Mononuclear cell (primary cell): ENCODE data around the gene ACTN1. TPM values are rescaled to one million over a fixed set of nuclear protein-coding genes. Genes with fewer than 3 reads are reported as not detected.
A peak's percentile ranks its signal among the peaks of the same experiment; 100 is the strongest.
"Not testable (repeated sequence)": the region's sequence is repeated elsewhere in the genome, so short reads cannot be mapped to it uniquely, and the experiment has no call there.

Source experiments
- H3K27me3 ChIP-seq: 2 replicates; pipeline ENCODE4 v1.6.0; 2011; ENCODE audit warnings: low read length, control low read depth; ENCODE audit not compliant: insufficient read depth
- H3K4me1 ChIP-seq: 2 replicates; pipeline ENCODE4 v1.5.1; 2011; ENCODE audit warnings: mild to moderate bottlenecking, low read length, control low read depth; ENCODE audit not compliant: insufficient read depth
- H3K4me3 ChIP-seq: 2 replicates; pipeline ENCODE4 v1.5.1; 2011; ENCODE audit warnings: mild to moderate bottlenecking, low read length, moderate library complexity
- H3K9me3 ChIP-seq: 2 replicates; pipeline ENCODE4 v1.5.1; 2011; ENCODE audit warnings: low read depth, mild to moderate bottlenecking, control low read depth, low read length
- total RNA-seq: library from RNA; depleted of rRNA; stranded (reverse); fragments of >200 nt; gene quantifications from one replicate; pipeline ENCODE4 v1.2.3, GENCODE V29; 2012

ACTN1 gene
- 80.8 TPM for total RNA-seq

GRCh38 chr14:68979021-68979721 is at the start of gene ACTN1:
ACTN1 (minus strand) TSS chr14:68979302; CDS start chr14:68979056, 246 bp downstream.
- peaks cover 32% of the 10 kb centered on the region for H3K4me1 ChIP-seq
- peak within 1 kb of the TSS; percentile 74 for H3K4me3 ChIP-seq
- no peaks in the 10 kb centered on the region for H3K27me3 ChIP-seq
- H3K9me3 ChIP-seq: no peaks in the 10 kb centered on the region

- H3K4me3 ChIP-seq: no peak overlapping the region
- no peaks in the 10 kb centered on the region for H3K27me3 ChIP-seq
- no peaks in the 10 kb centered on the region for H3K9me3 ChIP-seq
- no peaks in the 10 kb centered on the region for H3K4me1 ChIP-seq
These were observed 48.3 kb upstream of the ACTN1 start for GRCh38 chr14:69027242-69027913.

GRCh38 chr14:69023035-69023434 is 43.9 kb upstream of the ACTN1 start:
- Histone ChIP-seq H3K4me1 (no peaks in the 10 kb centered on the region), H3K9me3 (no peaks in the 10 kb centered on the region), H3K27me3 (no peaks in the 10 kb centered on the region), H3K4me3 (no peak overlapping the region)

GRCh38 chr14:69022093-69022492 is 43.0 kb upstream of the ACTN1 start:
- not testable (repeated sequence) for H3K9me3 ChIP-seq, H3K4me1 ChIP-seq, H3K27me3 ChIP-seq, H3K4me3 ChIP-seq

- Histone ChIP-seq H3K27me3 (no peaks in the 10 kb centered on the region), H3K4me1 (peaks cover 20% of the 10 kb centered on the region), H3K9me3 (no peaks in the 10 kb centered on the region), H3K4me3 (no peak overlapping the region)
These were observed 38.6 kb upstream of the ACTN1 start for GRCh38 chr14:69017706-69018105.

GRCh38 chr14:69014829-69015259 is 35.7 kb upstream of the ACTN1 start:
- no peaks in the 10 kb centered on the region for H3K9me3 ChIP-seq
- H3K27me3 ChIP-seq: no peaks in the 10 kb centered on the region
- peaks cover 28% of the 10 kb centered on the region for H3K4me1 ChIP-seq
- H3K4me3 ChIP-seq: no peak overlapping the region

- Histone ChIP-seq H3K27me3 (no peaks in the 10 kb centered on the region), H3K9me3 (no peaks in the 10 kb centered on the region), H3K4me3 (no peak overlapping the region), H3K4me1 (peaks cover 28% of the 10 kb centered on the region)
These were observed 35.1 kb upstream of the ACTN1 start for GRCh38 chr14:69013943-69014782.

GRCh38 chr14:69012256-69012953 is 33.3 kb upstream of the ACTN1 start:
- Histone ChIP-seq H3K4me3 (no peak overlapping the region), H3K9me3 (no peaks in the 10 kb centered on the region), H3K4me1 (peaks cover 28% of the 10 kb centered on the region), H3K27me3 (no peaks in the 10 kb centered on the region)

GRCh38 chr14:69010648-69011047 is 31.5 kb upstream of the ACTN1 start:
- Histone ChIP-seq H3K27me3 (no peaks in the 10 kb centered on the region), H3K9me3 (no peaks in the 10 kb centered on the region), H3K4me3 (no peak overlapping the region), H3K4me1 (peaks cover 28% of the 10 kb centered on the region)

GRCh38 chr14:69008421-69008884 is 29.4 kb upstream of the ACTN1 start:
- H3K9me3 ChIP-seq: no peaks in the 10 kb centered on the region
- H3K4me1 ChIP-seq: peaks cover 15% of the 10 kb centered on the region
- no peak overlapping the region for H3K4me3 ChIP-seq
- H3K27me3 ChIP-seq: no peaks in the 10 kb centered on the region

GRCh38 chr14:69006346-69006745 is 27.2 kb upstream of the ACTN1 start:
- no peaks in the 10 kb centered on the region for H3K9me3 ChIP-seq
- H3K27me3 ChIP-seq: no peaks in the 10 kb centered on the region
- no peaks in the 10 kb centered on the region for H3K4me1 ChIP-seq
- no peak overlapping the region for H3K4me3 ChIP-seq

- Histone ChIP-seq H3K9me3 (no peaks in the 10 kb centered on the region), H3K4me1 (no peaks in the 10 kb centered on the region), H3K4me3 (no peak overlapping the region), H3K27me3 (no peaks in the 10 kb centered on the region)
These were observed 26.5 kb upstream of the ACTN1 start for GRCh38 chr14:69005432-69006148.

GRCh38 chr14:69004731-69005431 is 25.8 kb upstream of the ACTN1 start:
- Histone ChIP-seq H3K4me3 (no peak overlapping the region), H3K9me3 (no peaks in the 10 kb centered on the region), H3K4me1 (no peaks in the 10 kb centered on the region), H3K27me3 (no peaks in the 10 kb centered on the region)

- Histone ChIP-seq H3K9me3 (no peaks in the 10 kb centered on the region), H3K4me1 (no peaks in the 10 kb centered on the region), H3K4me3 (no peak overlapping the region), H3K27me3 (no peaks in the 10 kb centered on the region)
These were observed 24.5 kb upstream of the ACTN1 start for GRCh38 chr14:69003626-69004025.
